HCT116 (cell line): ENCODE measurements around the gene CAPZA2. TPM values are rescaled to one million over a fixed set of nuclear protein-coding genes. Genes with fewer than 3 reads are reported as not detected.

Experiments
- ATAC-seq: fragments of 200-7000 bp; cut with Tn5 transposase; 2 replicates; pipeline ENCODE4 v1.9.1; 2020; ENCODE audit warnings: mild to moderate bottlenecking, moderate library complexity
- Bru-seq: library from RNA; stranded (reverse); fragments of 400-500 nt; gene quantifications from one replicate; lab custom pipeline; 2021; lab: Mats Ljungman, UMichigan
- BruChase-seq, 2 experiments: library from RNA; stranded (reverse); fragments of 400-500 nt; gene quantifications; one replicate each; lab custom pipeline; 2021; lab: Mats Ljungman, UMichigan
- BruUV-seq: library from RNA; stranded (reverse); fragments of 400-500 nt; replicated peaks from 2 replicates; lab custom pipeline; 2021; lab: Mats Ljungman, UMichigan
- CTCF ChIA-PET: fragments of 300-600 bp; sonication (Branson Sonifier 250); formaldehyde crosslinking; loops from one replicate; lab custom pipeline; 2021; ENCODE audit warnings: antibody characterized with exemption; lab: Charles Lee
- POLR2A ChIA-PET: fragments of 300-600, 350-600 bp; sonication (Branson Sonifier 250); formaldehyde crosslinking; loops from one replicate; lab custom pipeline; 2021; ENCODE audit warnings: antibody characterized with exemption; lab: Charles Lee
- RAD21 ChIA-PET, 2 experiments: fragments of 300-600 bp; sonication (Branson Sonifier 250); formaldehyde crosslinking; loops; one replicate each; lab custom pipeline; 2023; ENCODE audit warnings: low total read pairs in 2 of 2; ENCODE audit not compliant: uncharacterized antibody in 2 of 2, unreplicated experiment in 2 of 2, low non-redundant PET in 1 of 2; lab: Charles Lee
- DNase-seq: peaks from one replicate; pipeline ENCODE4 v3.0.0-alpha.2; 2010; ENCODE audit warnings: low read depth, low spot score
- H2AFZ ChIP-seq: fragments of 200-600 bp; shearing (Covaris generic), sonication (generic); 2 replicates; pipeline ENCODE4 v1.6.1; 2017; ENCODE audit warnings: low read depth, mixed run types, mixed read lengths, antibody characterized with exemption, low read length; ENCODE audit not compliant: poor library complexity, severe bottlenecking
- H3K27ac ChIP-seq: 2 replicates; pipeline ENCODE4 v1.5.1; 2012; ENCODE audit warnings: low read depth, low read length
- H3K27me3 ChIP-seq: fragments of 200-600 bp; sonication (generic); 2 replicates; pipeline ENCODE4 v1.6.1; 2016; ENCODE audit warnings: mixed run types, low read length, mixed read lengths; ENCODE audit not compliant: insufficient read depth
- H3K36me3 ChIP-seq, 2 experiments: fragments of 200-500 bp in 1 of 2; fragments of 200-600 bp in 1 of 2; sonication (Bioruptor generic) in 1 of 2; sonication (generic) in 1 of 2; 2 replicates each; pipeline versions ENCODE4 v1.5.1 to v1.6.1; 2014 to 2016; ENCODE audit warnings: low read length in 2 of 2, inconsistent platforms in 1 of 2, mixed read lengths in 1 of 2, mixed run types in 1 of 2; ENCODE audit not compliant: insufficient read depth in 2 of 2, control insufficient read depth in 1 of 2
- H3K4me1 ChIP-seq, 2 experiments: fragments of 200-600 bp in 1 of 2; sonication (generic) in 1 of 2; 2 replicates each; pipeline versions ENCODE4 v1.5.1 to v1.6.1; 2012 to 2017; ENCODE audit warnings: low read length in 2 of 2, inconsistent platforms in 1 of 2, mild to moderate bottlenecking in 1 of 2, mixed read lengths in 1 of 2, mixed run types in 1 of 2, moderate library complexity in 1 of 2; ENCODE audit not compliant: insufficient read depth in 2 of 2, control insufficient read depth in 1 of 2
- H3K4me2 ChIP-seq: fragments of 200-600 bp; sonication (generic); 2 replicates; pipeline ENCODE4 v1.6.1; 2017; ENCODE audit warnings: mixed run types, low read length, mixed read lengths
- H3K4me3 ChIP-seq, 2 experiments: fragments of 200-600 bp in 1 of 2; sonication (generic) in 1 of 2; replicated peaks in 1 of 2; 2 replicates each; pipeline ENCODE4 v1.5.1; 2011 to 2016; ENCODE audit warnings: low read length in 2 of 2, control low read depth in 1 of 2, low read depth in 1 of 2, mild to moderate bottlenecking in 1 of 2, mixed read lengths in 1 of 2, mixed run types in 1 of 2
- H3K79me2 ChIP-seq: fragments of 200-600 bp; sonication (generic); 2 replicates; pipeline ENCODE4 v1.6.1; 2017; ENCODE audit warnings: mild to moderate bottlenecking, mixed run types, low read length, moderate library complexity, mixed read lengths; ENCODE audit not compliant: insufficient read depth
- H3K9ac ChIP-seq: fragments of 200-600 bp; sonication (generic); 2 replicates; pipeline ENCODE4 v1.6.1; 2016; ENCODE audit warnings: low read length, mixed read lengths
- H3K9me2 ChIP-seq: fragments of 200-600 bp; sonication (generic), shearing (Covaris generic); 2 replicates; pipeline ENCODE4 v1.6.1; 2017; ENCODE audit warnings: mixed run types, mild to moderate bottlenecking, moderate library complexity; ENCODE audit not compliant: insufficient read depth
- H3K9me3 ChIP-seq, 2 experiments: fragments of 200-500 bp in 1 of 2; fragments of 200-600 bp in 1 of 2; sonication (Bioruptor generic) in 1 of 2; sonication (generic) in 1 of 2; 2 replicates each; pipeline ENCODE4 v1.6.1; 2014 to 2017; ENCODE audit warnings: low read length in 2 of 2, mixed read lengths in 2 of 2, inconsistent platforms in 1 of 2, low read depth in 1 of 2, mild to moderate bottlenecking in 1 of 2, mixed run types in 1 of 2, moderate library complexity in 1 of 2; ENCODE audit not compliant: control insufficient read depth in 1 of 2, insufficient read depth in 1 of 2
- H4K20me1 ChIP-seq: fragments of 200-600 bp; sonication (generic), shearing (Covaris generic); 2 replicates; pipeline ENCODE4 v1.6.1; 2017; ENCODE audit warnings: mixed run types, mild to moderate bottlenecking, moderate library complexity; ENCODE audit not compliant: insufficient read depth
- ATF3 ChIP-seq: IDR thresholded peaks from 2 replicates; pipeline ENCODE4 v1.6.1; 2012
- CBX3 ChIP-seq: IDR thresholded peaks from 2 replicates; pipeline ENCODE4 v1.6.1; 2012; ENCODE audit warnings: low read depth
- CEBPB ChIP-seq: IDR thresholded peaks from 2 replicates; pipeline ENCODE4 v1.6.1; 2012; ENCODE audit warnings: low read depth
- CTCF ChIP-seq, 3 experiments: fragments of 200-600 bp in 1 of 3; sonication (generic) in 1 of 3; IDR thresholded peaks in 2 of 3; conservative IDR thresholded peaks in 1 of 3; 2 replicates each; pipeline ENCODE4 v1.5.1; 2012 to 2017; ENCODE audit warnings: low read depth in 2 of 3, low read length in 2 of 3, antibody characterized with exemption in 1 of 3, borderline replicate concordance in 1 of 3, control low read depth in 1 of 3, mild to moderate bottlenecking in 1 of 3, mixed read lengths in 1 of 3, mixed run types in 1 of 3, moderate library complexity in 1 of 3; ENCODE audit not compliant: insufficient read depth in 1 of 3
- EGR1 ChIP-seq: IDR thresholded peaks from 2 replicates; pipeline ENCODE4 v1.6.1; 2012; ENCODE audit warnings: low read depth
- ELF1 ChIP-seq: IDR thresholded peaks from 2 replicates; pipeline ENCODE4 v1.6.1; 2012; ENCODE audit warnings: low read depth, borderline replicate concordance
- EZH2phosphoT487 ChIP-seq: fragments of 200-600 bp; IDR thresholded peaks from 2 replicates; pipeline ENCODE4 v1.6.1; 2018; ENCODE audit warnings: antibody characterized with exemption, borderline replicate concordance
- FOSL1 ChIP-seq: IDR thresholded peaks from 2 replicates; pipeline ENCODE4 v1.6.1; 2012; ENCODE audit warnings: low read depth
- JUND ChIP-seq: IDR thresholded peaks from 2 replicates; pipeline ENCODE4 v1.6.1; 2012
- MAX ChIP-seq: IDR thresholded peaks from 2 replicates; pipeline ENCODE4 v1.6.1; 2012
- POLR2A ChIP-seq: IDR thresholded peaks from 2 replicates; pipeline ENCODE4 v1.7.0; 2011; ENCODE audit warnings: borderline replicate concordance; ENCODE audit not compliant: insufficient read depth, insufficient read length; ENCODE audit errors: extremely low read depth
- POLR2AphosphoS5 ChIP-seq: IDR thresholded peaks from 2 replicates; pipeline ENCODE4 v1.6.1; 2011; ENCODE audit warnings: mild to moderate bottlenecking, low read depth, low read length, moderate library complexity
- RAD21 ChIP-seq: IDR thresholded peaks from 2 replicates; pipeline ENCODE4 v1.6.1; 2012; ENCODE audit warnings: low read depth, mild to moderate bottlenecking
- REST ChIP-seq: IDR thresholded peaks from 2 replicates; pipeline ENCODE4 v1.6.1; 2012; ENCODE audit warnings: low read depth
- SP1 ChIP-seq: IDR thresholded peaks from 2 replicates; pipeline ENCODE4 v1.6.1; 2012; ENCODE audit warnings: low read depth
- YY1 ChIP-seq: IDR thresholded peaks from 2 replicates; pipeline ENCODE4 v1.6.1; 2011; ENCODE audit warnings: low read length, low read depth, moderate library complexity, mild to moderate bottlenecking; ENCODE audit not compliant: insufficient replicate concordance; ENCODE audit errors: extremely low read depth
- ZFX ChIP-seq: fragments of 450-650 bp; IDR thresholded peaks from 2 replicates; pipeline ENCODE4 v1.6.1; 2017
- ZNF274 ChIP-seq: fragments of 200-500 bp; sonication (Bioruptor generic); IDR thresholded peaks from 2 replicates; pipeline ENCODE4 v1.6.1; 2014; ENCODE audit warnings: mild to moderate bottlenecking, low read depth, low read length, inconsistent platforms
- intact Hi-C: fragments of 100-400 bp; cut with micrococcal nuclease; formaldehyde crosslinking; loops from 2 replicates; pipeline ENCODE4 v1.10.0; 2022
- long read RNA-seq: library from polyadenylated mRNA; unstranded; transcript quantifications from one replicate; pipeline ENCODE4 v2.0.0, GENCODE V29; 2021; ENCODE audit not compliant: unreplicated experiment
- polyA plus RNA-seq: library from polyadenylated mRNA; unstranded; fragments of >200 nt; gene quantifications from 2 replicates; pipeline ENCODE4 v1.2.1, GENCODE V29; 2012; ENCODE audit warnings: missing spikeins
- total RNA-seq: library from RNA; stranded (reverse); gene quantifications from one replicate; pipeline ENCODE4 v1.2.1, GENCODE V29; 2021; ENCODE audit not compliant: unreplicated experiment

The CAPZA2 gene
- total RNA-seq: 135 TPM
- polyA plus RNA-seq: 32.2 and 45.0 TPM in 2 replicates
- percentile 90 among the genes with signal in this experiment for Bru-seq, nascent RNA
- BruChase-seq, experiment 1, labeled RNA remaining after a 6-hour chase: percentile 90 among the genes with signal in this experiment
- percentile 79 among the genes with signal in this experiment for BruChase-seq, experiment 2, labeled RNA remaining after a 2-hour chase
- long read RNA-seq, full-length matches to known transcripts: 324 of 345 reads
- long read RNA-seq, partial matches to known transcripts: 4 of 345 reads
- long read RNA-seq, other reads (novel, unspliced or antisense): 17 of 345 reads

GRCh38 chr7:116862234-116862950 is at the start of gene CAPZA2:
Gene CAPZA2 (plus strand): TSS chr7:116862587. CDS start chr7:116862612, 25 bp downstream.
- peak within 1 kb of the TSS; percentile 80 for H3K9ac ChIP-seq
- H3K4me3 ChIP-seq: peak within 1 kb of the TSS; percentile 66 to 77
- POLR2A ChIA-PET: no interaction called here
- no peaks in the 10 kb centered on the region for H3K9me3 ChIP-seq
- no peaks in the 10 kb centered on the region for H3K27me3 ChIP-seq
- RAD21 ChIA-PET: no interaction called here
- peak within 1 kb of the TSS; percentile 82 for H3K4me2 ChIP-seq
- peak; percentile 91 for ATAC-seq
- H2AFZ ChIP-seq: peak within 1 kb of the TSS; percentile 98
- peaks cover 49% of the 10 kb centered on the region for H3K79me2 ChIP-seq
- peak within 1 kb of the TSS; percentile 81 for H3K27ac ChIP-seq
- H3K9me2 ChIP-seq: no peaks in the 10 kb centered on the region
- BruUV-seq: no TSS peak
- no peaks in the 10 kb centered on the region for H3K36me3 ChIP-seq
- DNase-seq: peak; percentile 75
- CTCF ChIA-PET: no interaction called here
- H3K4me1 ChIP-seq: peaks cover 10 to 16% of the 10 kb centered on the region in 2 experiments; a peak in 3 of 4 replicates
- peaks cover 8% of the 10 kb centered on the region; the same call in 1 of the 2 replicates for H4K20me1 ChIP-seq
- intact Hi-C loops: no loop called here
- TF ChIP-seq POLR2A: peak; percentile 94
- no peak for TF ChIP-seq RAD21
- no peak for TF ChIP-seq REST
- no peak for TF ChIP-seq ZNF274
- TF ChIP-seq POLR2AphosphoS5: peak; percentile 90
- no peak; the same call in 1 of the 2 replicates for TF ChIP-seq CBX3
- TF ChIP-seq EZH2phosphoT487: no peak
- peak; percentile 76 for TF ChIP-seq EGR1
- TF ChIP-seq JUND: no peak
- TF ChIP-seq CEBPB: no peak
- TF ChIP-seq YY1: peak; percentile 89
- no peak for TF ChIP-seq ATF3
- TF ChIP-seq ZFX: peak; percentile 92
- no peak; the same call in 1 of the 2 replicates for TF ChIP-seq SP1
- no peak for TF ChIP-seq FOSL1
- peak; percentile 82; the same call in 1 of the 2 replicates for TF ChIP-seq MAX
- no peak for TF ChIP-seq ELF1
- peak in 2 of 3 experiments; percentile 20 to 26; a peak in 1 of 6 replicates for TF ChIP-seq CTCF (IDR thresholded peaks at IDR 0.05 in 2 of 3, conservative IDR thresholded peaks at IDR 0.05 in 1 of 3; ENCODE audit: borderline replicate concordance in 1 of 3, insufficient read depth in 1 of 3, low read depth in 2 of 3, low read length in 2 of 3)
